IMR-90 (cell line): ENCODE measurements around the gene SLC43A2. TPM values are rescaled to one million over a fixed set of nuclear protein-coding genes. Genes with fewer than 3 reads are reported as not detected.

Source experiments
- ATAC-seq: fragments of 200-7000 bp; cut with Tn5 transposase; 2 replicates; pipeline ENCODE4 v1.9.1; 2020; ENCODE audit warnings: low read depth, mild to moderate bottlenecking, moderate library complexity
- BruUV-seq: library from RNA; stranded (reverse); fragments of 400-500 nt; replicated peaks from 2 replicates; lab custom pipeline; 2021; lab: Mats Ljungman, UMichigan
- CTCF ChIA-PET: fragments of 300-600 bp; formaldehyde crosslinking; extraction: SDS; loops from one replicate; lab custom pipeline; 2021; ENCODE audit warnings: antibody characterized with exemption; lab: Yijun Ruan, JAX
- POLR2A ChIA-PET: fragments of 300-600 bp; sonication (Branson Sonifier 250); formaldehyde crosslinking; loops from one replicate; lab custom pipeline; 2022; ENCODE audit warnings: antibody characterized with exemption; ENCODE audit not compliant: unreplicated experiment; lab: Charles Lee
- DNase-seq: peaks from one replicate; pipeline ENCODE4 v3.0.0; 2013
- H2AFZ ChIP-seq: replicated peaks from 2 replicates; pipeline ENCODE3; 2013; ENCODE audit warnings: low read length, mild to moderate bottlenecking; ENCODE audit not compliant: poor library complexity
- H2AK5ac ChIP-seq: 2 replicates; pipeline ENCODE4 v1.6.1; 2013; ENCODE audit warnings: low read depth, low read length, inconsistent platforms
- H2AK9ac ChIP-seq: replicated peaks from 2 replicates; pipeline ENCODE3; 2013; ENCODE audit warnings: mild to moderate bottlenecking, low read depth, low read length, moderate library complexity; ENCODE audit not compliant: poor library complexity
- H2BK120ac ChIP-seq: 2 replicates; pipeline ENCODE4 v1.6.1; 2013; ENCODE audit warnings: low read depth, low read length, inconsistent platforms
- H2BK15ac ChIP-seq: 3 replicates; pipeline ENCODE4 v1.6.1; 2013; ENCODE audit warnings: low read depth, low read length, inconsistent platforms
- H2BK20ac ChIP-seq: 2 replicates; pipeline ENCODE4 v1.6.1; 2013; ENCODE audit warnings: low read depth, mild to moderate bottlenecking, inconsistent platforms, low read length, moderate library complexity
- H2BK5ac ChIP-seq: 2 replicates; pipeline ENCODE4 v1.6.1; 2013; ENCODE audit warnings: mild to moderate bottlenecking, low read depth, low read length, inconsistent platforms; ENCODE audit not compliant: poor library complexity, severe bottlenecking
- H3K14ac ChIP-seq: replicated peaks from 2 replicates; pipeline ENCODE4 v1.6.1; 2013; ENCODE audit warnings: low read depth, low read length, inconsistent platforms
- H3K18ac ChIP-seq: 2 replicates; pipeline ENCODE4 v1.6.1; 2013; ENCODE audit warnings: low read depth, low read length, control low read depth
- H3K23ac ChIP-seq: 2 replicates; pipeline ENCODE4 v1.6.1; 2013; ENCODE audit warnings: low read depth, low read length, inconsistent platforms
- H3K27ac ChIP-seq: 2 replicates; pipeline ENCODE4 v1.5.1; 2013; ENCODE audit warnings: mild to moderate bottlenecking, control low read depth, low read length; ENCODE audit not compliant: insufficient read depth
- H3K27me3 ChIP-seq: 2 replicates; pipeline ENCODE4 v1.6.1; 2013; ENCODE audit warnings: low read length; ENCODE audit not compliant: control insufficient read depth, insufficient read depth
- H3K36me3 ChIP-seq: 2 replicates; pipeline ENCODE4 v1.6.1; 2013; ENCODE audit warnings: low read length, mixed read lengths; ENCODE audit not compliant: control insufficient read depth, insufficient read depth
- H3K4ac ChIP-seq: 2 replicates; pipeline ENCODE4 v1.6.1; 2013; ENCODE audit warnings: low read depth, low read length, inconsistent platforms
- H3K4me1 ChIP-seq: 2 replicates; pipeline ENCODE4 v1.6.1; 2013; ENCODE audit warnings: low read length, mixed read lengths; ENCODE audit not compliant: control insufficient read depth, insufficient read depth
- H3K4me2 ChIP-seq: 2 replicates; pipeline ENCODE4 v1.6.1; 2013; ENCODE audit warnings: low read depth, mild to moderate bottlenecking, control low read depth, low read length, moderate library complexity
- H3K4me3 ChIP-seq: 2 replicates; pipeline ENCODE4 v1.5.1; 2013; ENCODE audit warnings: low read depth, mild to moderate bottlenecking, control low read depth, low read length, moderate library complexity; ENCODE audit not compliant: insufficient read depth
- H3K56ac ChIP-seq: 2 replicates; pipeline ENCODE4 v1.6.1; 2013; ENCODE audit warnings: low read length, inconsistent platforms; ENCODE audit not compliant: insufficient read depth; ENCODE audit errors: extremely low read depth
- H3K79me1 ChIP-seq, 2 experiments: 2 replicates each; pipeline ENCODE4 v1.6.1; 2013; ENCODE audit warnings: low read length in 2 of 2, inconsistent platforms in 1 of 2, low read depth in 1 of 2
- H3K9ac ChIP-seq: 2 replicates; pipeline ENCODE4 v1.6.1; 2013; ENCODE audit warnings: low read depth, low read length, control low read depth
- H3K9me1 ChIP-seq: 2 replicates; pipeline ENCODE4 v1.6.1; 2013; ENCODE audit warnings: low read length, inconsistent platforms; ENCODE audit not compliant: insufficient read depth
- H3K9me3 ChIP-seq: 2 replicates; pipeline ENCODE4 v1.6.1; 2013; ENCODE audit warnings: low read length; ENCODE audit not compliant: control insufficient read depth, insufficient read depth
- H4K20me1 ChIP-seq: 2 replicates; pipeline ENCODE4 v1.6.1; 2013; ENCODE audit warnings: low read length, inconsistent platforms; ENCODE audit not compliant: insufficient read depth
- H4K5ac ChIP-seq: 2 replicates; pipeline ENCODE4 v1.6.1; 2013; ENCODE audit warnings: mild to moderate bottlenecking, low read depth, low read length, control low read depth
- H4K8ac ChIP-seq, 2 experiments: 2 replicates each; pipeline ENCODE4 v1.6.1; 2013; ENCODE audit warnings: low read depth in 2 of 2, low read length in 2 of 2, control low read depth in 1 of 2, inconsistent platforms in 1 of 2
- H4K91ac ChIP-seq: 2 replicates; pipeline ENCODE4 v1.6.1; 2013; ENCODE audit warnings: low read depth, low read length, inconsistent platforms; ENCODE audit not compliant: insufficient read depth
- BHLHE40 ChIP-seq: fragments of 150-350 bp; IDR thresholded peaks from 2 replicates; pipeline ENCODE4 v1.6.1; 2016; ENCODE audit warnings: mild to moderate bottlenecking, low read depth, low read length
- CEBPB ChIP-seq: IDR thresholded peaks from 2 replicates; pipeline ENCODE4 v1.6.1; 2012; ENCODE audit warnings: low read depth, low read length, improper control_type of control experiment
- CHD1 ChIP-seq: IDR thresholded peaks from 2 replicates; pipeline ENCODE4 v1.6.1; 2012; ENCODE audit warnings: low read depth, low read length, improper control_type of control experiment
- CTCF ChIP-seq: conservative IDR thresholded peaks from 2 replicates; pipeline ENCODE4 v1.5.1; 2012; ENCODE audit warnings: mild to moderate bottlenecking, low read depth, low read length, improper control_type of control experiment
- ELK1 ChIP-seq: fragments of 150-350 bp; IDR thresholded peaks from 2 replicates; pipeline ENCODE4 v1.6.1; 2016; ENCODE audit warnings: low read depth, mild to moderate bottlenecking, low read length, moderate library complexity, borderline replicate concordance
- FOS ChIP-seq: fragments of 150-350 bp; IDR thresholded peaks from 2 replicates; pipeline ENCODE4 v1.6.1; 2016; ENCODE audit warnings: low read depth, low read length
- MAFK ChIP-seq: IDR thresholded peaks from 2 replicates; pipeline ENCODE4 v1.6.1; 2012; ENCODE audit warnings: low read depth, low read length, improper control_type of control experiment
- MAZ ChIP-seq: IDR thresholded peaks from 2 replicates; pipeline ENCODE4 v1.6.1; 2012; ENCODE audit warnings: low read depth, mild to moderate bottlenecking, low read length, improper control_type of control experiment, moderate library complexity, borderline replicate concordance
- MXI1 ChIP-seq: IDR thresholded peaks from 2 replicates; pipeline ENCODE4 v1.6.1; 2012; ENCODE audit warnings: low read depth, mild to moderate bottlenecking, low read length, moderate library complexity, borderline replicate concordance
- POLR2A ChIP-seq: IDR thresholded peaks from 2 replicates; pipeline ENCODE4 v1.6.1; 2012; ENCODE audit warnings: mild to moderate bottlenecking, low read depth, low read length
- RAD21 ChIP-seq: IDR thresholded peaks from 2 replicates; pipeline ENCODE4 v1.6.1; 2012; ENCODE audit warnings: low read length, improper control_type of control experiment
- RCOR1 ChIP-seq: IDR thresholded peaks from 2 replicates; pipeline ENCODE4 v1.6.1; 2012; ENCODE audit warnings: mild to moderate bottlenecking, low read length, improper control_type of control experiment; ENCODE audit not compliant: insufficient replicate concordance
- RFX5 ChIP-seq: IDR thresholded peaks from 2 replicates; pipeline ENCODE4 v1.8.0; 2012; ENCODE audit warnings: low read depth, mild to moderate bottlenecking, low read length, moderate library complexity
- SMC3 ChIP-seq: fragments of 150-350 bp; IDR thresholded peaks from 2 replicates; pipeline ENCODE4 v1.6.1; 2016; ENCODE audit warnings: low read depth, mild to moderate bottlenecking, antibody characterized with exemption, low read length, moderate library complexity
- USF2 ChIP-seq: fragments of 150-350 bp; IDR thresholded peaks from 2 replicates; pipeline ENCODE4 v1.6.1; 2017; ENCODE audit warnings: mild to moderate bottlenecking, antibody characterized with exemption, low read length, low read depth
- WGBS, 2 experiments: methylation state at CpG; one replicate each; pipeline versions ENCODE4 v1.1.5 to v1.1.7; 2013; ENCODE audit warnings: missing lambda C conversion rate in 2 of 2; ENCODE audit not compliant: insufficient read length in 1 of 2; ENCODE audit errors: extremely low coverage in 2 of 2; 5-methylcytosine and 5-hydroxymethylcytosine counted together
- dilution Hi-C: fragments of 300-500 bp; cut with HindIII; formaldehyde crosslinking; loops from one replicate; pipeline ENCODE4 v1.14.3; 2018; ENCODE audit warnings: low sequenced_read_pairs; ENCODE audit not compliant: unreplicated experiment
- in situ Hi-C: fragments of 300-500 bp; cut with MboI; formaldehyde crosslinking; loops from 3 replicates; pipeline ENCODE4 v1.14.3; 2019; ENCODE audit warnings: low sequenced_read_pairs, inconsistent platforms, mixed read lengths
- intact Hi-C: fragments of 100-400 bp; cut with micrococcal nuclease; formaldehyde crosslinking; loops from 2 replicates; pipeline ENCODE4 v1.10.0; 2022
- polyA plus RNA-seq, 3 experiments: library from polyadenylated mRNA; depleted of rRNA; stranded (reverse); fragments of >200 nt; gene quantifications; 2 replicates each; pipeline ENCODE4 v1.2.3, GENCODE V29; 2012; ENCODE audit warnings: low replicate concordance in 1 of 3
- total RNA-seq: library from RNA; depleted of rRNA; stranded (reverse); fragments of >200 nt; gene quantifications from 2 replicates; pipeline ENCODE4 v1.2.3, GENCODE V29; 2012

The SLC43A2 gene
- total and polyA plus RNA-seq, 2 of the 4 experiments (the other 2 are of a cell fraction): 3.8 to 9.0 TPM

GRCh38 chr17:1568950-1569810 is 59.5 kb downstream of the SLC43A2 start:
- ATAC-seq: no peak
- Histone ChIP-seq H4K8ac (no peak overlapping the region), H3K18ac (no peak overlapping the region), H2BK5ac (no peak overlapping the region), H3K56ac (no peak overlapping the region), H3K27me3 (no peaks in the 10 kb centered on the region; the same call in 1 of the 2 replicates), H3K4ac (no peak overlapping the region), H3K4me1 (peaks cover 3% of the 10 kb centered on the region; the same call in 1 of the 2 replicates), H4K5ac (no peak overlapping the region), H3K9me3 (no peaks in the 10 kb centered on the region), H2AK5ac (no peak overlapping the region), H3K36me3 (no peaks in the 10 kb centered on the region), H2AFZ (peak overlapping the region; percentile 41), H3K79me1 (no peaks in the 10 kb centered on the region), H2AK9ac (no peak overlapping the region), H3K4me2 (no peak overlapping the region), H3K9me1 (no peaks in the 10 kb centered on the region), H4K20me1 (no peaks in the 10 kb centered on the region), H3K14ac (no peak overlapping the region; the same call in 1 of the 2 replicates), H4K91ac (no peak overlapping the region), H3K4me3 (no peak overlapping the region), H3K9ac (no peak overlapping the region), H3K23ac (no peak overlapping the region), H2BK120ac (no peak overlapping the region), H2BK20ac (no peak overlapping the region), H2BK15ac (no peak overlapping the region), H3K27ac (no peak overlapping the region)
- in situ Hi-C loops (no loop called here), intact Hi-C loops (no loop called here), dilution Hi-C loops (no loop called here)
- POLR2A ChIA-PET: no interaction called here
- no peak for DNase-seq
- no TSS peak for BruUV-seq
- CTCF ChIA-PET: no interaction called here
- WGBS, 2 experiments: 47% methylated on average over 10 of the region's 27 CpGs; no CpG with 5 or more reads in 1 of the 2 experiments
- TF ChIP-seq POLR2A (no peak), BHLHE40 (no peak), CTCF (no peak), RAD21 (no peak), CHD1 (no peak), FOS (no peak), CEBPB (no peak), USF2 (no peak), MXI1 (no peak), RCOR1 (no peak), SMC3 (no peak), RFX5 (no peak), ELK1 (no peak), MAFK (no peak), MAZ (no peak)
